ACC112 (cell line): Measurements from ENCODE around the gene HMBS.

Source experiments
- H2AFZ ChIP-seq: fragments of 200-600 bp; sonication (generic); one replicate; pipeline ENCODE4 v1.6.0; 2017; ENCODE audit warnings: antibody characterized with exemption, low read length; ENCODE audit not compliant: unreplicated experiment
- H3K27ac ChIP-seq: fragments of 200-600 bp; sonication (generic); 2 replicates; pipeline ENCODE4 v1.5.1; 2014; ENCODE audit warnings: low read depth, mild to moderate bottlenecking, antibody characterized with exemption, low read length, moderate library complexity
- H3K27me3 ChIP-seq: fragments of 200-600 bp; sonication (generic); 2 replicates; pipeline ENCODE4 v1.6.1; 2014; ENCODE audit warnings: mild to moderate bottlenecking, antibody characterized with exemption, low read length, moderate library complexity, mixed read lengths; ENCODE audit not compliant: insufficient read depth
- H3K36me3 ChIP-seq: fragments of 200-600 bp; sonication (generic); 2 replicates; pipeline ENCODE4 v1.6.1; 2016; ENCODE audit warnings: mild to moderate bottlenecking, antibody characterized with exemption, low read length, moderate library complexity, mixed read lengths; ENCODE audit not compliant: insufficient read depth
- H3K4me1 ChIP-seq: fragments of 200-600 bp; sonication (generic); one replicate; pipeline ENCODE4 v1.6.1; 2016; ENCODE audit warnings: low read length, mixed read lengths; ENCODE audit not compliant: insufficient read depth, unreplicated experiment, control insufficient read depth
- H3K4me3 ChIP-seq: fragments of 200-600 bp; sonication (generic); 2 replicates; pipeline ENCODE4 v1.5.1; 2014; ENCODE audit warnings: mild to moderate bottlenecking, low read depth, low read length
- H3K79me2 ChIP-seq: fragments of 200-600 bp; sonication (generic); one replicate; pipeline ENCODE4 v1.6.0; 2016; ENCODE audit warnings: low read length; ENCODE audit not compliant: control insufficient read depth, unreplicated experiment, insufficient read depth

HMBS gene

DNA sequence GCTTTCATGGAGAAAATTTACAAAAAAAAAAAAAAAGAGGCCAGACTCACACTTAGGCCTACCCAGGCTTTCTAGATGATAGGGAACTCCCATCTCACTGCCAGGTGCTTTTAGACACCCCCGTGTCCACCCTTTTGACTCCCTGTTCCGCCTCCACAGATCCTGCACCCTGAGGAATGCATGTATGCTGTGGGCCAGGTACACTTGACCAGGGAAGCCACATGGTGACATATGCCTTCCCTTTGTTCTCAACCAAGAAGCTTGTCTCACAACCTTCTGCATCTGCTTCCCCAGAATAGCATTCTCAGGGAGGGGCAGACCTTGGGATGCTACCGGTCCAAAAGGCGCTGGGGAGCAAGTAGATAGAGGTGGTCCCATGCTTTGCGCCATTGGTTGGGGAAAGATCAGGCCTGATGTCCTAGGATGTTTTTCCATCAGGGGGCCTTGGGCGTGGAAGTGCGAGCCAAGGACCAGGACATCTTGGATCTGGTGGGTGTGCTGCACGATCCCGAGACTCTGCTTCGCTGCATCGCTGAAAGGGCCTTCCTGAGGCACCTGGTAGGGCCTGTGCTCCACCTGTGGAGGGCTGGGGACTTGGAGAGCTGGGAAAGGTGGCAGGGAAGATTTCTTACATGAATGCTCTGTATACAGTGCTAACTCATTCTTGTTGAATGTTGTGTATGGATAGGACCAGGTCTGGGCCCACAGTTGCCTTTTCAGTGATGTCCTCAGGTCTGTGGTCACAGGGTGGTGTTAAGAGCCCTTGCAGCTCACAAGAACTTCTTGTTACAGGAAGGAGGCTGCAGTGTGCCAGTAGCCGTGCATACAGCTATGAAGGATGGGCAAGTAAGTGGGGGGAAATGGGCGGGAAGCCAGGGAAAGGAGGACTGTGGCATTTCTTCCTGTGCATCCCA lies 7.5 kb downstream of the HMBS start:
- Histone ChIP-seq H2AFZ (no peak overlapping the region), H3K27me3 (no peaks in the 10 kb centered on the region), H3K4me3 (peak overlapping the region; percentile 98), H3K79me2 (peaks cover 34% of the 10 kb centered on the region), H3K4me1 (peaks cover 20% of the 10 kb centered on the region), H3K36me3 (peaks cover 15% of the 10 kb centered on the region), H3K27ac (no peak overlapping the region)

DNA sequence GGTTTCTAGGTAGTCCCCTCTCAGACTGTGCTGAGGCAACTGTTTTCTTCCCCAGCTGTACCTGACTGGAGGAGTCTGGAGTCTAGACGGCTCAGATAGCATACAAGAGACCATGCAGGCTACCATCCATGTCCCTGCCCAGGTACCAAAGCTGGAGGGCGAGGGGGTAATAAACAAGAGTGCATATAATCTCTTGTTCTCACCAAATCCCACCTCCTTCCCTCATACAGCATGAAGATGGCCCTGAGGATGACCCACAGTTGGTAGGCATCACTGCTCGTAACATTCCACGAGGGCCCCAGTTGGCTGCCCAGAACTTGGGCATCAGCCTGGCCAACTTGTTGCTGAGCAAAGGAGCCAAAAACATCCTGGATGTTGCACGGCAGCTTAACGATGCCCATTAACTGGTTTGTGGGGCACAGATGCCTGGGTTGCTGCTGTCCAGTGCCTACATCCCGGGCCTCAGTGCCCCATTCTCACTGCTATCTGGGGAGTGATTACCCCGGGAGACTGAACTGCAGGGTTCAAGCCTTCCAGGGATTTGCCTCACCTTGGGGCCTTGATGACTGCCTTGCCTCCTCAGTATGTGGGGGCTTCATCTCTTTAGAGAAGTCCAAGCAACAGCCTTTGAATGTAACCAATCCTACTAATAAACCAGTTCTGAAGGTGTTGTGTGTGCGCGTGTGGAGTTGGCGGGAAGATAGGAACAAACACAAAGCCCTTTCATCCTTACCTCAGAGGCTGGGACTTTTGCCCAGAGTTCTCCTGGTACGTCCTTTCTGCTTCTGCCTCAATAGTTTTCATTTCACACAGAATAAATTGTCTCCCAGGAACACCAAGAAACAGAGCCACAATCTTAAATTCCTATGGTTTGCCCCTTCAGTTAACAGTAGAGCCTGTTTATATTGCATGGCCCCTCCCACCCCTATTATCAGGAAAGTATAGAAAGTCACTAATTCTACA lies 8.5 kb downstream of the HMBS start:
- peak overlapping the region; percentile 98 for H3K4me3 ChIP-seq
- peaks cover 34% of the 10 kb centered on the region for H3K79me2 ChIP-seq
- no peak overlapping the region for H2AFZ ChIP-seq
- H3K36me3 ChIP-seq, result peaks cover 22% of the 10 kb centered on the region
- peaks cover 15% of the 10 kb centered on the region for H3K4me1 ChIP-seq
- H3K27ac ChIP-seq, result peak overlapping the region; percentile 61
- no peaks in the 10 kb centered on the region for H3K27me3 ChIP-seq

DNA sequence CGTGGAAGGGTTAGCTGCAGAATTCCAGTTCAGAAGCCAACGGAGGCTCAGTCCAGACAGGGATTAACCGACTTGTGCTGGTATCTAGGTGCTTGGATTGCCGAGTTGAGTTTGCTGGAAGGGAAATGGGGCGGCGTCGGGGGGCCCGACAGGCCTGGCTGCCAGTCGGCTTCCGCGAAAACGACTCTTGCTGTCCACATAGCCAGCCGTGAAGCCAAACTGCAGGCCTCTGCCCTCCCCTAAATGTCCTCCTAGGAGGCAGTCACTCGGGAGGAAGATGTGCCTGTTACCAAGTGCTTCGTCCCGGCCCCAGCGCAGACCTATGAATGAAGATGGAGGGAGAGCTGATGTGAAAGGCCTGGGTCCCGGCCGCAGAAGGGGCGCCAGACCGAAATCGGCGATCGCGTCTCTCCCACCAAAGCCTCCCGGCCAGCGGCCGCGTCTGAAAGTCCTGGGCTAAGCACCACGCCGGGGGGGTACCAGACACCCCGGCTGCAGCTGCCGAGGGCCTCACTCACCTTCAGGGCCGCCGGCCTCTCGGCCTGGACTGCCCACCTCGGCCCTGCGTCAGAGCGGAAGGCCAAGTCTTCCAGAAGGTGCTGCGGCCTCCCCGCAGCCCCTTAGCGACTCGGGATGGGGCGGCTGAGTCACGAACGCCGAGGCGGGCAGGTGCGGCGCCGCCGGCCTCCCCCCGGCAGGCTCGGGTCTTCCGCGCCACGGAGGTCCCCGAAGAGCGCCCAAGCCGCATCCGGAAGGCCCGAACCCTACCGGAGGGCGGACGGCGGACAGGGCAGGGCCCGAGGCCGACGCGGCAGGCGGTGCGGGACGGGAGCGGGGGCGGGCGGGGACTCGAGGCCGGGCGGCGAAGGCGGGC lies 9.5 kb downstream of the HMBS start:
- H3K4me3 ChIP-seq, result peak overlapping the region; percentile 98
- H3K27ac ChIP-seq, result peak overlapping the region; percentile 61
- no peak overlapping the region for H2AFZ ChIP-seq
- no peaks in the 10 kb centered on the region for H3K27me3 ChIP-seq
- peaks cover 15% of the 10 kb centered on the region for H3K4me1 ChIP-seq
- H3K36me3 ChIP-seq, result peaks cover 22% of the 10 kb centered on the region
- H3K79me2 ChIP-seq, result peaks cover 34% of the 10 kb centered on the region

DNA sequence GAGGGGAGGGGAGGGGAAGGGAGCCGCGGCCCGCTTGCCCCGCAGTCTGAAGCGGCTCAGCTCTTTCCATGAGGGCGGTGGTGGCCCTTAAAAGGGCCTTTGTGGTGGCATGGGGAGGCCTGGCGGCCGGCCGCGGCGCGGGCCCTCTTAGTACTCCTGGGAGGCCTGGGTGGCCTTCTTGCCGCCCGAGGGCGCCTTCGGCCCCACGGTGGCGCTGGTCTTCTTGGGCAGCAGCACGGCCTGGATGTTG lies 10.1 kb downstream of the HMBS start:
- H3K4me3 ChIP-seq, result peak overlapping the region; percentile 98
- peaks cover 22% of the 10 kb centered on the region for H3K36me3 ChIP-seq
- H2AFZ ChIP-seq, result no peak overlapping the region

DNA sequence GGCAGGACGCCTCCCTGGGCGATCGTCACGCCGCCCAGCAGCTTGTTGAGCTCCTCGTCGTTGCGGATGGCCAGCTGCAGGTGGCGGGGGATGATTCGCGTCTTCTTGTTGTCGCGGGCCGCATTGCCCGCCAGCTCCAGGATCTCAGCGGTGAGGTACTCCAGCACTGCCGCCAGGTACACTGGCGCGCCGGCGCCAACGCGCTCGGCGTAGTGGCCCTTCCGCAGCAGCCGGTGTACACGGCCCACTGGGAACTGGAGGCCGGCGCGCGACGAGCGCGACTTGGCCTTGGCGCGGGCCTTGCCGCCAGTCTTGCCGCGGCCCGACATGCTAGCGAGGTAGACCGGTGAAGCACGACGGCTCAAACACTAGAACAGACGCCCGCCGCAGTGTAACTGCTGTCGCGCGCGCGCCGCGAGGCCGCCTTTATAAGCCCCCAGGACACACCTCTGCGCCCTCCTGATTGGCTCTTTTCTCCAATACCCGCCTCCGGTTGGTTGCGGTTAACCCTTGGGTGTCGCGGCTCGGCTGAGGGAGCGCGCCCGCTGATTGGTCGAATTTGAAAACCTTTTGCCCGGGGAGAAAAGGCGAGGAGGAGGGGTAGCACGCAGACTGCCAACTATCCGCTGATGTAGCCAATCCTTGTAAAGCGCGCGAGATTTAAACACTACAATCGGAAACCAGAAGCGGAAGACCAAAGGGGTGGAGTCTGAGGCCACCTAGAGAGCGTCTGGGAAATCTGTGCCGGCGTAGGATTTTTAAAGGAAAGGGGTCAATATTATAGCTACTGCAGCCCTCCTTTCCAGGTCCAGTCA lies 10.6 kb downstream of the HMBS start:
- H2AFZ ChIP-seq, result no peak overlapping the region
- peak overlapping the region; percentile 98 for H3K4me3 ChIP-seq
- peaks cover 41% of the 10 kb centered on the region for H3K79me2 ChIP-seq
- peaks cover 15% of the 10 kb centered on the region for H3K4me1 ChIP-seq
- H3K27ac ChIP-seq, result peak overlapping the region; percentile 61
- H3K36me3 ChIP-seq, result peaks cover 22% of the 10 kb centered on the region
- H3K27me3 ChIP-seq, result no peaks in the 10 kb centered on the region

More for the DNA sequence above, 10.1 kb downstream of the HMBS start:
- Histone ChIP-seq H3K27me3 (no peaks in the 10 kb centered on the region), H3K79me2 (peaks cover 35% of the 10 kb centered on the region), H3K4me1 (peaks cover 15% of the 10 kb centered on the region), H3K27ac (peak overlapping the region; percentile 61)

DNA sequence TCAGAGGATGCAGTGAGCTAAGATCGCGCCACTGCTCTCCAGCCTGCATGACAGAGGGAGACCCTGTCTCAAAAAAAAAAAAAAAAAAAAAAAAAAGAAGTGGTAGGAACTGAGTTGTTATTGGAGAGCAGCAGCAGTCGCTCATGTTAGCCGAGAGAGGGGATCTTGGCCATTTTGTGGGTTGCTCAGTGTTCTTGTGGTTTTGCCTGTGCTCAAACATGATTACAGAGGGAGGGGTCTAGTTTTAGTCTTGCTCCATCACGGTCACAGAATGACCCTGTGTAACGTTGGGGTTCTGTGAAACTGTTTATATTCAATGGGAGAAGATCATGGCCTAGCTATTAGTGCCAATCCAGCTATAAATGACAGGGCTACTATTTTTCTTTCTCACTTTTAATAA lies 15.0 kb downstream of the HMBS start:
- Histone ChIP-seq H3K4me1 (peaks cover 8% of the 10 kb centered on the region), H3K27me3 (no peaks in the 10 kb centered on the region), H3K36me3 (peaks cover 13% of the 10 kb centered on the region), H3K27ac (no peak overlapping the region), H2AFZ (no peak overlapping the region), H3K4me3 (peak overlapping the region; percentile 92; the same call in 1 of the 2 replicates), H3K79me2 (peaks cover 22% of the 10 kb centered on the region)

DNA sequence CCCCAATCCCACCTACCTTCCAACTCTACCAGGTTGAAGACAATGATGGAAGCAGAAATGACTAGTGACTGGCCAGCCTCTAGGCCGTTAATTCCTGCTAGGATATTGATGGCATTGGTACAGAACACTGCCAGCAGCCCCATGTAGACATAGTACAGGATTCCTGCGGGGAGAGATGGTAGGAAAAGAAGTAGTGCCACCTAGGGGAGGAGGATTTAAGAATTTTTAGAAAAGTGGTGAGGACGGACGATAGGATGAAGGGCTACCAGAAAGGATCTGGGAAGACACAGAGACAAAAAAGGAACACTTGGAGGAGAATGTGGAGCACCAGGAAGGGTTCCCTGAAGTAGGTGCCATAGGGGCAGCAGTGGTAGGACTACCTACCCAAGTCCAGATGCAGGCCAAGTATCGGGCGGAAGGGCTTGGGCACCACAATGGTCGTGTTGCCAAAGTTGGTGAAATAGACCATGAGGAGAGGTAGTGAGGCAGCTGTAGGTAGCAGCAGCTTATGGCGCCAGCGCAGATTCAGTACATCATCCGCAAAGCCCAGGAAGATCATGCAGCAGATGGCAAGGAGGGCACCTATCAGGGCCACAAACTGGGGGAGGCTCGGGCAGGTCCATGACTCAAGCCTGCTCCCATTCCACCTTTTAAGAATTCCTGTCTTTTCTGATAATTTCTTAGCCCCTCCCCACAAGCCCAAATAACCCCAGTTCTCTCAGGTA lies 15.7 kb downstream of the HMBS start:
- Histone ChIP-seq H2AFZ (no peak overlapping the region), H3K36me3 (peaks cover 13% of the 10 kb centered on the region), H3K4me1 (peaks cover 8% of the 10 kb centered on the region), H3K27me3 (no peaks in the 10 kb centered on the region), H3K4me3 (peak overlapping the region; percentile 92), H3K79me2 (peaks cover 17% of the 10 kb centered on the region), H3K27ac (no peak overlapping the region)

DNA sequence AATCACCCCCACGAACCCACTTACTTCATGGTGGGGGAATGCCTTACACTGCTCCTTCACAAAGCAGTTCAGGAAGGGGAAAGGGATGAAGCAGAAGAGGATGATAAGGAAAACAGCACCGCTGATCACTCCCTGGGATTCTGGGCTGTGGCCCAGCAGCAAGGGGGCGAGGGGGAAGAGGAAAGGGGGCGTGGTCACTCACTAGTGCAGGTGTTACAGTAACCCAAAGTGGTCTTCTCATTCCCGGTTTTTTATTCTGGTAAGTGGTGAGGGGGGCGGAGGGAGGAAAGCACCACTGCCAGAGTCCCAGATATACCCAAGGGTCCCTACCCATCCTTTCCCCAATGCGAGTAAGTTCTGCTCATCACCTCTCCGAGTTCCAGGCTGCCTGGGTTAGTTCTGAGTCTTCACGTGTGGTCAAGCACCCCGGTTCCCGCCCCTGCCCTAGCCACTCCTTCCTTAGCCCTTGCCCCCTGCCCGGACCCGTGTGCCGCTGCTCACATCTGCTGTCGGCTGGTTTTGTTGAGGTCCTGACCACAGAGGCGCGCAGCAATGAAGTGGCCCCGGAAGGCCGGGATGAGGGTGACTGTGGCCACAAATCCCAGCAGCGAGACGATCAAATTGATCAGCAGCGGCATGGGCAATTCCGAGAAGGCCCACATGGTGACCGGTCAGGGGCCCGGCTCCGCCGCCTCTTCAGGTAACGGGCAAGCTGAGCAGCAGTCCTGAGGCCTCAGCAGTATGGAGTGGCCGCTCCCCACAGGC lies 16.5 kb downstream of the HMBS start:
- H3K79me2 ChIP-seq, result peaks cover 17% of the 10 kb centered on the region
- H3K27me3 ChIP-seq, result no peaks in the 10 kb centered on the region
- peak overlapping the region; percentile 92 for H3K4me3 ChIP-seq
- peaks cover 12% of the 10 kb centered on the region for H3K4me1 ChIP-seq
- peaks cover 13% of the 10 kb centered on the region for H3K36me3 ChIP-seq
- H2AFZ ChIP-seq, result no peak overlapping the region
- peak overlapping the region; percentile 95 for H3K27ac ChIP-seq
